Fibroblast of lung (primary cell): Measurements from ENCODE around the gene KRTAP5-3. TPM values are rescaled to one million over a fixed set of nuclear protein-coding genes. Genes with fewer than 3 reads are reported as not detected.

Experiments used
- DNase-seq, 2 donors: peaks; one replicate each; pipeline versions ENCODE4 v3.0.0 to v3.0.0-alpha.2; 2010; ENCODE audit warnings: low read depth in 2 of 2
- H2AFZ ChIP-seq: 2 replicates; pipeline ENCODE4 v1.5.1; 2012; ENCODE audit warnings: low read length, control low read depth, inconsistent platforms
- H3K27ac ChIP-seq: 2 replicates; pipeline ENCODE4 v1.5.1; 2011; ENCODE audit warnings: low read length, control low read depth; ENCODE audit not compliant: insufficient read depth
- H3K27me3 ChIP-seq: 2 replicates; pipeline ENCODE4 v1.5.1; 2011; ENCODE audit warnings: mild to moderate bottlenecking, low read length; ENCODE audit not compliant: control insufficient read depth, insufficient read depth
- H3K36me3 ChIP-seq: 2 replicates; pipeline ENCODE4 v1.5.1; 2011; ENCODE audit warnings: low read length; ENCODE audit not compliant: control insufficient read depth, insufficient read depth
- H3K4me1 ChIP-seq: 2 replicates; pipeline ENCODE4 v1.5.1; 2011; ENCODE audit warnings: low read length; ENCODE audit not compliant: control insufficient read depth, insufficient read depth; ENCODE audit errors: extremely low read depth
- H3K4me2 ChIP-seq: 2 replicates; pipeline ENCODE4 v1.5.1; 2011; ENCODE audit warnings: low read length, control low read depth; ENCODE audit not compliant: insufficient read depth; ENCODE audit errors: extremely low read depth
- H3K4me3 ChIP-seq, 4 experiments: fragments of 200-600 bp in 1 of 4; sonication (generic) in 1 of 4; replicated peaks in 1 of 4; 2 replicates each; pipeline ENCODE4 v1.5.1; 2011 to 2016; ENCODE audit warnings: low read length in 4 of 4, low read depth in 3 of 4, mild to moderate bottlenecking in 3 of 4, control low read depth in 2 of 4, inconsistent platforms in 1 of 4, mixed read lengths in 1 of 4; ENCODE audit not compliant: insufficient read depth in 1 of 4; ENCODE audit errors: control extremely low read depth in 1 of 4
- H3K79me2 ChIP-seq: 2 replicates; pipeline ENCODE4 v1.5.1; 2012; ENCODE audit warnings: mild to moderate bottlenecking, low read length, inconsistent platforms; ENCODE audit not compliant: control insufficient read depth, insufficient read depth
- H3K9ac ChIP-seq: 2 replicates; pipeline ENCODE4 v1.5.1; 2011; ENCODE audit warnings: mild to moderate bottlenecking, low read length, control low read depth; ENCODE audit not compliant: insufficient read depth
- H3K9me3 ChIP-seq: 2 replicates; pipeline ENCODE4 v1.5.1; 2012; ENCODE audit warnings: low read depth, low read length; ENCODE audit not compliant: control insufficient read depth, insufficient read depth
- H4K20me1 ChIP-seq: 2 replicates; pipeline ENCODE4 v1.5.1; 2011; ENCODE audit warnings: low read length; ENCODE audit not compliant: control insufficient read depth, insufficient read depth; ENCODE audit errors: extremely low read depth
- CTCF ChIP-seq, 2 donors: IDR thresholded peaks in 1 of 2; conservative IDR thresholded peaks in 1 of 2; 1 replicate in 1 of 2; 2 replicates in 1 of 2; pipeline ENCODE4 v1.5.1; 2011 to 2012; ENCODE audit warnings: low read length in 2 of 2, control low read depth in 1 of 2, inconsistent platforms in 1 of 2, low read depth in 1 of 2, mild to moderate bottlenecking in 1 of 2
- EZH2 ChIP-seq: IDR thresholded peaks from 2 replicates; pipeline ENCODE4 v1.5.1; 2012; ENCODE audit warnings: low read length, control low read depth, mild to moderate bottlenecking; ENCODE audit errors: missing control alignments
- polyA plus RNA-seq, 2 donors: library from polyadenylated mRNA; depleted of rRNA in 1 of 2; stranded (reverse) in 1 of 2; unstranded in 1 of 2; fragments of >200 nt; gene quantifications; 2 replicates each; pipeline ENCODE4 v1.2.1, GENCODE V29; 2011 to 2012; ENCODE audit warnings: missing spikeins in 1 of 2
- total RNA-seq: library from RNA; depleted of rRNA; stranded (reverse); fragments of >200 nt; gene quantifications from 2 replicates; pipeline ENCODE4 v1.2.1, GENCODE V29; 2014

The KRTAP5-3 gene
- total and polyA plus RNA-seq, 2 donors (not counting 1 experiment from before 2014, with no cell fraction given), result not detected

DNA sequence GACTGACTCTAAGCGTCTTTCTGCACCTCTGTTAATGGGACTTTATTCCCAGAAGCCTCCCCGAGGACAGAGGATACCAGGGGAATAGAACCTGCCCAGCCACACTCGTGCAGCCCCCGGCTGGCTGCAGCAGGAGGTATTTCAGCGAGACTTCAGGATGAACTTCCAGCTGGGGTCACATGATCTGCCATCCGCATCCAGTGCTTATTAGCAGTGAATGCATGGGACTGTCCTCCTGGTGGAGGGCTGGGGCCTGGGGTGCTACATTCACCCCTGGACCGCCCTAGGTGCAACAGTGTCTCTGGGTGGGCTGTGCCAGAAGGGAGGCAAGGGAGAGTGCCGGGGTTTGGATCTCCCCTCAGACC, 37.8 kb downstream of the KRTAP5-3 start:
- Histone ChIP-seq H2AFZ (no peak overlapping the region), H3K9me3 (no peaks in the 10 kb centered on the region), H3K79me2 (no peaks in the 10 kb centered on the region), H3K27me3 (peaks cover 28% of the 10 kb centered on the region), H3K36me3 (no peaks in the 10 kb centered on the region), H3K4me1 (no peaks in the 10 kb centered on the region), H3K27ac (no peak overlapping the region), H3K4me2 (no peak overlapping the region), H4K20me1 (no peaks in the 10 kb centered on the region), H3K9ac (no peak overlapping the region), H3K4me3 (peak overlapping the region in 1 of 4 experiments; percentile 57)
- DNase-seq, result no peak
- TF ChIP-seq EZH2 (no peak), CTCF (conservative IDR thresholded peaks at IDR 0.05 in 1 of 2, IDR thresholded peaks at IDR 0.05 in 1 of 2; ENCODE audit: low read depth in 1 of 2, low read length in 2 of 2) (no peak)

GRCh38 chr11:1570001-1570453, 38.2 kb downstream of the KRTAP5-3 start:
- no peak overlapping the region for H3K4me2 ChIP-seq
- peaks cover 28% of the 10 kb centered on the region for H3K27me3 ChIP-seq
- TF ChIP-seq CTCF (conservative IDR thresholded peaks at IDR 0.05 in 1 of 2, IDR thresholded peaks at IDR 0.05 in 1 of 2; ENCODE audit: low read depth in 1 of 2, low read length in 2 of 2) (no peak), EZH2 (no peak)
- no peak for DNase-seq
- H3K79me2 ChIP-seq, result no peaks in the 10 kb centered on the region
- no peak overlapping the region for H3K9ac ChIP-seq
- no peaks in the 10 kb centered on the region for H3K36me3 ChIP-seq
- H4K20me1 ChIP-seq, result no peaks in the 10 kb centered on the region
- no peaks in the 10 kb centered on the region for H3K4me1 ChIP-seq
- no peak overlapping the region for H3K4me3 ChIP-seq
- no peak overlapping the region for H3K27ac ChIP-seq
- no peak overlapping the region for H2AFZ ChIP-seq
- H3K9me3 ChIP-seq, result no peaks in the 10 kb centered on the region

GRCh38 chr11:1569251-1569780, 38.9 kb downstream of the KRTAP5-3 start:
- peaks cover 27% of the 10 kb centered on the region for H3K27me3 ChIP-seq
- no peak overlapping the region for H2AFZ ChIP-seq
- no peaks in the 10 kb centered on the region for H3K9me3 ChIP-seq
- H3K9ac ChIP-seq, result no peak overlapping the region
- H3K27ac ChIP-seq, result no peak overlapping the region
- H3K4me2 ChIP-seq, result no peak overlapping the region
- H3K4me1 ChIP-seq, result no peaks in the 10 kb centered on the region
- H3K36me3 ChIP-seq, result no peaks in the 10 kb centered on the region
- no peaks in the 10 kb centered on the region for H3K79me2 ChIP-seq
- TF ChIP-seq CTCF (conservative IDR thresholded peaks at IDR 0.05 in 1 of 2, IDR thresholded peaks at IDR 0.05 in 1 of 2; ENCODE audit: low read depth in 1 of 2, low read length in 2 of 2) (no peak), EZH2 (no peak)
- H4K20me1 ChIP-seq, result no peaks in the 10 kb centered on the region
- DNase-seq, result no peak
- no peak overlapping the region for H3K4me3 ChIP-seq
